ENCODE results near the gene OR4F6.

DNA sequence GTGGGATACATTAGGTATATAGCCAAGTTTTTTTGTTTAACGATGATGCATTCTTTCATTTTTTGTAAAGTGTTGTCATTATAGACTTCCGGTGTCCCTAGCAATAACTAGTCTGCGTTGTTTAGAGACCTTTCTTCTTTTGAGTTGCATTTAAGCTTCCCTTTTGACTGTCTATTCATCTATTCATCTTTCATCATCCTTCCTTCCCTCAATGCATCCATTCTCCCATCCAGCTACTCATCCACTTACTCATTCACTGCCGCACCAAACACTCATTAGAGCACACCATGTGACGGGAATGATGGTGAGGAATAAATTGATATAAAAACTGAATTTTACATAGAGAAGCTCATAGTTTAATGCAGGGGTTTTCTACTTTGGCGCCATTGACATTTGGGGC is 41.6 kb downstream of the OR4F6 start:
- TF ChIP-seq POLR2A (IDR thresholded peaks at IDR 0.05) = no peak
- TF ChIP-seq, protein P1, sequence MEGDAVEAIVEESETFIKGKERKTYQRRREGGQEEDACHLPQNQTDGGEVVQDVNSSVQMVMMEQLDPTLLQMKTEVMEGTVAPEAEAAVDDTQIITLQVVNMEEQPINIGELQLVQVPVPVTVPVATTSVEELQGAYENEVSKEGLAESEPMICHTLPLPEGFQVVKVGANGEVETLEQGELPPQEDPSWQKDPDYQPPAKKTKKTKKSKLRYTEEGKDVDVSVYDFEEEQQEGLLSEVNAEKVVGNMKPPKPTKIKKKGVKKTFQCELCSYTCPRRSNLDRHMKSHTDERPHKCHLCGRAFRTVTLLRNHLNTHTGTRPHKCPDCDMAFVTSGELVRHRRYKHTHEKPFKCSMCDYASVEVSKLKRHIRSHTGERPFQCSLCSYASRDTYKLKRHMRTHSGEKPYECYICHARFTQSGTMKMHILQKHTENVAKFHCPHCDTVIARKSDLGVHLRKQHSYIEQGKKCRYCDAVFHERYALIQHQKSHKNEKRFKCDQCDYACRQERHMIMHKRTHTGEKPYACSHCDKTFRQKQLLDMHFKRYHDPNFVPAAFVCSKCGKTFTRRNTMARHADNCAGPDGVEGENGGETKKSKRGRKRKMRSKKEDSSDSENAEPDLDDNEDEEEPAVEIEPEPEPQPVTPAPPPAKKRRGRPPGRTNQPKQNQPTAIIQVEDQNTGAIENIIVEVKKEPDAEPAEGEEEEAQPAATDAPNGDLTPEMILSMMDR (IDR thresholded peaks at IDR 0.05) = no peak

All from prostate gland (tissue), 2 donors.